SKM-1 treated with dmso at 0.1 percent for 144 hours (cell line): Measurements from ENCODE around the gene CNTNAP1.
A peak's percentile ranks its signal among the peaks of the same experiment; 100 is the strongest.
"Not testable (repeated sequence)": the region's sequence is repeated elsewhere in the genome, so short reads cannot be mapped to it uniquely, and the experiment has no call there.

Experiments used
- DNase-seq: peaks from one replicate; lab custom pipeline; 2025; ENCODE audit not compliant: unreplicated experiment; lab: John Stamatoyannopoulos, UW

The CNTNAP1 gene

DNA sequence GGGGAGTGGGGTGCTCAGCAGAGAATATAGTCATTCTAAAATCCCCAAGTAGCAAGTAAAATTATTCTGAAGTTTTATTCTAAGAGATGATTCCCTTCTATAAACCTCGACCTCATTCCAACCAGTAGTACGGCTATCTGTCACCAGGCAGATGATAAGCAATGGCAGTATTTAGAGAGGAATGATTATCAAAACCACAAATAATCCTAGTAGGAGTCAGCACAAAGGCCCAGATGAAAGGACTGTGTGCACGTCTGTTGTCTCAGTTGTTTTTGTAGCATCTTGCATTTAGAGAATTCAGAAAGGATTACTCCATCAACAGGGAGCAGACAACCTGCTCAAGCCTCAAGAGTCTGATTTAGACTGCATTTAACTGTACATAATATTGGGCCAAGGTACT, 41.3 kb downstream of the CNTNAP1 start:
- DNase-seq, result no peak

DNA sequence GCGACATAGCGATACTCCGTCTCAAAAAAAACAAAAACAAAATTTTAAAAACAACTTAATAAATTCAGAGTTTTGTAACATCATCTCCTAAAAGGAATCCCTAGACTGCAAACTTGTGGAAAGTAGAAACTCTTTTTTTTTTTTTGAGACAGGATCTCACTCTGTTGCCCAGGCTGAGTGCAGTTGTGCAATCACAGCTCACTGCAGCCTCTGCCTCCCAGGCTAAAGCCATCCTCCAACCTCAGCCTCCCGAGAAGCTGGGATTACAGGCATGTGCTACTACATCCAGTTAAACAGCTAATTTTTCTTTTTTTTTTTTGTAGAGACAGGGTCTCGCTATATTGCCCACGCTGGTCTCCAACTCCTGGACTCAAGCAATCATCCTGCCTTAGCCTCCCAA, 42.8 kb downstream of the CNTNAP1 start:
- DNase-seq, result no peak

DNA sequence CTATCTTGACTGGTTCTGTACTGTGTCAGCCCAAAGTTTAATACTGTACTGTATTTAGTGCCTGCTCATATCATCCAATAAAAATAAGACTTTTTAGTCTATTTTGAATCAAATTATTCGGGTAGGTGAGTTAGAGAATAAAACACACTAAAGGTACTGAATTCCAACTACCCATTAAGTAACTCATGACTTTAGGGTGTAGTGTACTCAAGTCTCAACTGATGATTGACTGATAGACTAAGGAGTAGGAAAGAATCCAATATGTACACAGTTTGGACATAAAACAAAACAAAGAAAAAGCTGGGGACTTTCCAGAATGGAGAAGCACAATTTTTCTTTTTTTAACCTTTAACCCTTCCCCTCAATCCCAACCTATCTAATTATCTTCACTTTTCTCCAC, 58.4 kb downstream of the CNTNAP1 start:
- no peak for DNase-seq

DNA sequence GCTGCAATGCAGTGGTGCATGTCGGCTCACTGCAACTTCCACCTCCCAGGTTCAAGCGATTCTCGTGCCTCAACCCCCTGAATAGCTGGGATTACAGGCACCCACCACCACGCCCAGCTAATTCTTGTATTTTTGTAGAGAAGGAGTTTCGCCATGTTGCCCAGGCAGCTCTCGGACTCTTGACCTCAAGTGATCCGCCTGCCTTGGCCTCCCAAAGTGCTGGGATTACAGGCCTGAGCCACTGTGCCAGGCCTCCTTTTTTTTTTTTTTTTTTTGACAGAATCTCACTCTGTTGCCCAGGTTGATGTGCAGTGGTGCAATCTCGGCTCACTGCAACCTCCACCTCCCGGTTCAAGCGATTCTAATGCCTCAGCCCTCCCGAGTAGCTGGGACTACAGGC, 60.6 kb downstream of the CNTNAP1 start:
- DNase-seq, result not testable (repeated sequence)

DNA sequence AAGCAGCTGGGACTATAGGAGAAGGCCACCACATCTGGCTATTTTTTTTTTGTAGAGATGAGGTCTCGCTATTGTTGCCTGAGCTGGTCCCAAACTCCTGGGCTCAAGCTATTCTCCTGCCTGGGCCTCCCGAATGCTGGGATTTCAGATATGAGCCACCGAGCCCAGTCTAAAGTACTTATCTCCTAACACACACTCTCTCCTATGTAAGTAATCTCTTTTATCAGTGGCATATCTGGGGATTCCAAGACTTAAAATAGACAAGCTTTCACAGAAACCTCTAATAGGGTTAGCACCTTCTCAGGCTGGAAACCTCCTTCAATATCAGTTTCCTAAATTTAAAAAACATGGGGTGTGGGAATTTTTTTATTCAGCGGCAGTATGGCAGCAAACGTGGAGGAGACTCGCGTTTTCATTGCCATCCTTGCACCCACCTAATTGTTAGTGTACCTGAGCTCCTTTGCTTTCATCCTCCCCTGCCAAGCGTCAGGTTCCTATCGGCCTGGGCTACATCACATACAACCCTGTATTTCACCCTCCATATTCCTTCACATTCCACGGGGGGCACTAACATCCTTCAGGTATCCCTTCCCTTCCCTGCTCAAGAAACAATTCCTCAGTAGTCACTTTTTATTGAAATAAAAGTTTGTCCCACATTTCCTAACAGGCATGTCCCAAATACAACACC, 61.4 kb downstream of the CNTNAP1 start:
- DNase-seq, result no peak

DNA sequence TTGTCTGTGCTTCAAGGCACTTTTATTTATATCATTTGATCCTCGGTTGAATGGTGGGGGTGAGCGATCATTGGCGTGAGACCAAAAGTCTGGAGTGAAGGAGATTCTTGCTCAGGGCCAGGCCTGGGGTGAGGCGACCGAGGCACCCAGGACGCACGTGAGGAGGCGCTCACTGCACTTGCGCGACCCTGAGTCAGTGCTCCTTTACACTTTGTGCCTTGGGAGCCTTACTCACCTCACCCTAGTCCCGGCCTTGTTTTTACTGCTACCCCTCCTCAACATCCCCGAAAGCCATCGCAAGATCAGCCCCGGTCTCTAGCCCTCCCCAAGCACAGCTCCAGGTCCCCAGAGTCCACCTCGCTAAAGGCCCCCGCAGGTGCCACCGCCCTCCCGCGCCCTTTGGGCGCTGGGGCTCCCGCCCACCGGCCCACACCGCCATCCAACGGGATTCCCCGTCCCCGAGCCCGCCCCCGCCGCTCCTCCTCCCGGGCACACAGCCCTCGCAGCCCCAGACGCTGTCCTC, 62.0 kb downstream of the CNTNAP1 start:
- DNase-seq, result peak; percentile 48

DNA sequence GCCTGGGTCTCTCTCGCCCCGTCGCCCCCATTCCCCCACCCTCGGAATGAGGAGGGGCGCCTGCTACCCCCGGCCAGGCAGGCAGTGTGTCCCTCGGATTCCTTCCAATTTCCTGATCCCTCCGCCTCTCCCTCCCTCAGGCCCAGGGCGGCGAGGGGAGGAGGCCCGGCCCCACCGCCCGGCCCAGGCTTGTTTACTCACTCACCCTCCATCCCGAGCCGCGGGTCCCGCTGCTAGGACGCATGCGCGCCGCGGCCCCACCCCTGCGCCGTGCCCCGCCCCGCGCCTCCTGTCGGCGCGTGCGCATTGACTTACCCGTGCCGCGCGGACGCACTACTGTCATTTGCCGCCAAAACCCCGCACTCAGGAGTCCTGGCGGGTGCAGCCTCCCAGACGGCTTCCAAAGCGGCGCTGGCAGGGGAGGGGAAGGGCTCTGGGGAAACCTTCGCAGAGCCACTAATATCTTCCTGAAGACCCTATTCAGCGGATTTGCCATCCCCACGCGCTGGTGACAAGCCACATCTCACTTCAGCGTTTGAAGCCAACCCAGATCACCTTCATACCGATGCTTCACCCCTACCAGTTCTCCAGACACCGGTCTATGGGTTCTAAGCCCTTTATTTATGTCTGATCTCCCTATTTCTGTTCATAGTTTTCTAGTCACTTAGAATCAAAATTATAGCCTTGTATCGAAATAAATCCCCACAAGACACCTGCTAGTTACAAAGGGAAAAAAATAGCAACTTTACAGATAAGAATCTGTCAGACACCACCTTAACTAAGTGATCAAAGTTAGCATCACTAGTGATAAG, 62.7 kb downstream of the CNTNAP1 start, which contains the start of gene EZH1:
EZH1 (minus strand) TSS at position 235 of the 812 bp plus-strand sequence. CDS start 16,099 bp downstream, outside the sequence.
- peak; percentile 90 for DNase-seq

DNA sequence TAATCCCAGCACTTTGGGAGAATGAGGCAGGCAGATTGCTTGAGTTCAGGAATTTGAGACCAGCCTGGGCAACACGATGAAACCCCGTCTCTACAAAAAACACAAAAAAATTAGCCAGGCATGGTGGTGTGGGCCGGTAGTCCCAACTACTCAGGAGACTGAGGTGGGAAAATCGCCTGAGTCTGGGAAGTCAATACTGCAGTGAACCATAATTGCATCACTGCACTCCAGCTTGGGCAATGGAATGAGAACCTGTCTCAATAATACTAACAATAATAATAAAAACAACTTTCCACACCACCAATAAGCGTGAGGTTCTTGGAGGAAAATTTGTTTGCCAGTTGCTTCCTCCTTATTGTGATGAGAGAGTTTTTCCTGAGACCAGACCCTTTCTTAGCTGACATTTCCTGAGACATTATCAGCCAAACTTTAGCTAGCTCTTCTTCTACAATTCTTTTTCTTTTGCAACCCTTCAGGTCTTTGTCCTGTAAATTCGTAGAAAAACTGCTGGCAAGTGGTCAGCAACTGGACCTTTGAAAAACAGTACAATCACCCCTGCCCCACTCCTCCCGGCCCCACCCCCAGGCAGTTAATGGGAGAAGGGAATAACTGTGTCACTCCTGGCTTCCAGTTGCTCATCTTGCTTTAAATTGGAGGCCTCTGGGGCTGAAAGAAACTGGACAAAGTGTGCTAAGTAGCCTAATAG, 66.0 kb downstream of the CNTNAP1 start:
- no peak for DNase-seq

DNA sequence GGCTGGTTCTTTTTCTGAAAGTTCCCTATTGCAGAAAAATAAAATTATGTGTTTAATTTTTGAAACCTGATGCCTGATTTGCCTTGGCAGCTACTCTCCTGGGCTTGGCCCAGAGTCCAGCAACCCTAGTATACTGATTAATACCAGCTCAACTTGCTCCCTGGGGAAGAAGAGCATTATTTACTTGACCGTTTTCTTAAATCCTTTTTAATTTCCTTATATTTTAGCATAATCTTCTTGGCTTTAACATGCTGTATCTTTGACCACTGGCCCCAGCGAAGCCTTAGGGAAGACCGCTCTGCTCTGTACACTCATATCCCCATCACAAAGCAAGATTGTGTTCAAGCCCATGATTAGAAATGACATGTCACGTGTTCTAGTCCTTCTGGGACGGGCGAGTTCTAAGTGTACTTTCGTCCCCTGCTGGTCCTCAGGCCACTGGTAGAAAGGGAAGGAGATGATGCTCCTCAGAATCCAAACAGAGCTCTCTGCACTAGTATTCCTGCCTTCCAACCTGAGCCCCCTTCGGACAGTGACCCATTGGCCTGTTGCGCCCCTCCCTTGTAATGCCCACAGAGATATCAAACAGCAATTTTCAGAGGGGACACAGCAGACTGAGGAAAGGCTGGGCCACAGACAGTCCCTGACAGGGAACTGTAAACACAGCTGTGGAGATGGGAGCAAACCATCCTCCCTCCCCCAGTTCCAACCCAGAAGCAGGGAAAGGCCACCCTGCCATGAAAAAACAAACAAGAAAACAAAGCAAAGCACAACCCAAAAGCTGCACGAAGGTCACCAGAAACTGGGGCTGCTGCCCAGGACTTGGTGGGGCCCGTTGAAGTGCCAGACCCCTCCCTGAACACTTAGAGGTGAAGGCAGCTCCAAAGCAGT, 66.8 kb downstream of the CNTNAP1 start:
- no peak for DNase-seq
